ENCODE data around the gene INPP5E. TPM values are rescaled to one million over a fixed set of nuclear protein-coding genes. Genes with fewer than 3 reads are reported as not detected.

INPP5E gene
- total and polyA plus RNA-seq, 8 donors: 3.2 to 32.1 (median 8.6) TPM

- no peak for TF ChIP-seq EP300 (IDR thresholded peaks at IDR 0.05)
- TF ChIP-seq, protein P1, sequence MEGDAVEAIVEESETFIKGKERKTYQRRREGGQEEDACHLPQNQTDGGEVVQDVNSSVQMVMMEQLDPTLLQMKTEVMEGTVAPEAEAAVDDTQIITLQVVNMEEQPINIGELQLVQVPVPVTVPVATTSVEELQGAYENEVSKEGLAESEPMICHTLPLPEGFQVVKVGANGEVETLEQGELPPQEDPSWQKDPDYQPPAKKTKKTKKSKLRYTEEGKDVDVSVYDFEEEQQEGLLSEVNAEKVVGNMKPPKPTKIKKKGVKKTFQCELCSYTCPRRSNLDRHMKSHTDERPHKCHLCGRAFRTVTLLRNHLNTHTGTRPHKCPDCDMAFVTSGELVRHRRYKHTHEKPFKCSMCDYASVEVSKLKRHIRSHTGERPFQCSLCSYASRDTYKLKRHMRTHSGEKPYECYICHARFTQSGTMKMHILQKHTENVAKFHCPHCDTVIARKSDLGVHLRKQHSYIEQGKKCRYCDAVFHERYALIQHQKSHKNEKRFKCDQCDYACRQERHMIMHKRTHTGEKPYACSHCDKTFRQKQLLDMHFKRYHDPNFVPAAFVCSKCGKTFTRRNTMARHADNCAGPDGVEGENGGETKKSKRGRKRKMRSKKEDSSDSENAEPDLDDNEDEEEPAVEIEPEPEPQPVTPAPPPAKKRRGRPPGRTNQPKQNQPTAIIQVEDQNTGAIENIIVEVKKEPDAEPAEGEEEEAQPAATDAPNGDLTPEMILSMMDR (IDR thresholded peaks at IDR 0.05): no peak
- no peak for TF ChIP-seq POLR2AphosphoS5 (IDR thresholded peaks at IDR 0.05)
- TF ChIP-seq POLR2A (IDR thresholded peaks at IDR 0.05): no peak
Observed at GRCh38 chr9:136448655-136449054, 9.0 kb upstream of the INPP5E start.

DNA sequence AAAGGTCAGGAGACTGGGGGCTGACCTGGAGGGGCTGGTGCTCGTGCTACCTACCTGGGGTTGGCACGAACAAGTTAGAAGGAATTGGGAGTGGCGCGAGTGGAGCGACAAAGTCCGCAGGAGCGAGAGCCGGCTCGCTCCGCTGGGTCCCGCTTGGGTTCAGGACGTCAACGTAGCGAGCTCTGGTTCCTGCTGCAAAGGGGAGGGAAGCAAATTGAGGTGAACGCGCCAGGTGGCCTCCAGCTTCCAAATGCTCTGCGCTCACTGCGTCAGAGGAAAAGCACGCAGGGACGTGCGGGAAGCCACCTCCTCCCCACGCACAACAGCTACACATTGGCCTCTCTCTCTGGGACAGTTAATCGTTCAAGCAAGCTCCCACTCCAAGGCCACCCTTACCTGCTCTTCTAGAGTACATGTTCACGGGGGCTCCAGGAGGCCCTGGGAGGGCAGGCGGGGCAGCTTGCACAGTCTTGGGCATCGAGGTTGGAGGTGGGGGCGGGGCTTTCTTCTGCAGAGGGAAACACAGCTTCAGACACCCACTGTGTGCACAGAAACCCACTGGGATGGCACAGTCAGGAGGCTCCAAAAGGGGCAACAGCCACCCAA is 7.6 kb upstream of the INPP5E start:
- WGBS, 5 donors: 92 to 94% (median 93%) methylated on average over 27 of the region's 27 CpGs
- TF ChIP-seq, protein P1 (IDR thresholded peaks at IDR 0.05): no peak
- TF ChIP-seq EP300 (IDR thresholded peaks at IDR 0.05) (no peak), POLR2A (IDR thresholded peaks at IDR 0.05) (no peak), POLR2AphosphoS5 (IDR thresholded peaks at IDR 0.05) (no peak)
- Histone ChIP-seq H3K4me3 (no peak overlapping the region), H3K4me1 (no peaks in the 10 kb centered on the region), H3K9me3 (no peaks in the 10 kb centered on the region), H3K36me3 (peaks cover 94 to 100% (median 100%) of the 10 kb centered on the region in 4 donors), H3K27ac (no peak overlapping the region), H3K27me3 (no peaks in the 10 kb centered on the region)
- intact Hi-C loops (cut with DNase I; ENCODE audit: low total_unique reads): no loop called here
- DNase-seq: no peak

More at GRCh38 chr9:136448655-136449054, 9.0 kb upstream of the INPP5E start:
- no peaks in the 10 kb centered on the region for H3K9me3 ChIP-seq
- no peaks in the 10 kb centered on the region for H3K4me1 ChIP-seq
- no peaks in the 10 kb centered on the region for H3K27me3 ChIP-seq
- DNase-seq: no peak
- 81 to 97% (median 94%) methylated on average over 3 of the region's 3 CpGs for WGBS, 5 donors
- H3K27ac ChIP-seq: no peak overlapping the region
- intact Hi-C loops (cut with DNase I; ENCODE audit: low total_unique reads): no loop called here
- H3K4me3 ChIP-seq: no peak overlapping the region
- peaks cover 86 to 100% (median 100%) of the 10 kb centered on the region in 4 donors for H3K36me3 ChIP-seq

GRCh38 chr9:136445799-136446198 is 6.2 kb upstream of the INPP5E start:
- no peak overlapping the region for H3K27ac ChIP-seq
- no peaks in the 10 kb centered on the region for H3K9me3 ChIP-seq
- intact Hi-C loops (cut with DNase I; ENCODE audit: low total_unique reads): no loop called here
- H3K4me1 ChIP-seq: no peaks in the 10 kb centered on the region
- H3K27me3 ChIP-seq: no peaks in the 10 kb centered on the region
- no peak for DNase-seq
- H3K36me3 ChIP-seq: peaks cover 94 to 100% (median 100%) of the 10 kb centered on the region in 4 donors
- no peak overlapping the region for H3K4me3 ChIP-seq
- 86 to 92% (median 88%) methylated on average over 7 of the region's 7 CpGs for WGBS, 5 donors
- no peak for TF ChIP-seq POLR2AphosphoS5 (IDR thresholded peaks at IDR 0.05)
- TF ChIP-seq POLR2A (IDR thresholded peaks at IDR 0.05): no peak
- TF ChIP-seq EP300 (IDR thresholded peaks at IDR 0.05): no peak
- TF ChIP-seq, protein P1 (IDR thresholded peaks at IDR 0.05): no peak

GRCh38 chr9:136444102-136444501 is 4.5 kb upstream of the INPP5E start:
- TF ChIP-seq POLR2A (IDR thresholded peaks at IDR 0.05): no peak
- no peak for TF ChIP-seq EP300 (IDR thresholded peaks at IDR 0.05)
- TF ChIP-seq, protein P1 (IDR thresholded peaks at IDR 0.05): no peak
- TF ChIP-seq POLR2AphosphoS5 (IDR thresholded peaks at IDR 0.05): no peak
- no peaks in the 10 kb centered on the region for H3K9me3 ChIP-seq
- 85 to 93% (median 90%) methylated on average over 20 of the region's 20 CpGs for WGBS, 5 donors
- no peak for DNase-seq
- peaks cover 5 to 10% (median 7%) of the 10 kb centered on the region in 4 donors for H3K4me1 ChIP-seq
- no peak overlapping the region for H3K4me3 ChIP-seq
- peaks cover 77 to 89% (median 87%) of the 10 kb centered on the region in 4 donors for H3K36me3 ChIP-seq
- H3K27me3 ChIP-seq: no peaks in the 10 kb centered on the region
- no peak overlapping the region for H3K27ac ChIP-seq
- intact Hi-C loops (cut with DNase I; ENCODE audit: low total_unique reads): no loop called here
